GM10248 (cell line): ENCODE data around the gene RABGEF1.

ENCODE experiments used
- CTCF ChIA-PET: fragments of 300-600 bp; sonication (Branson Sonifier 250); formaldehyde crosslinking; extraction: SDS; loops from one replicate; lab custom pipeline; 2021; ENCODE audit warnings: antibody characterized with exemption; lab: Yijun Ruan, JAX
- POLR2A ChIA-PET: fragments of 350-650 bp; sonication (Branson Sonifier 250); formaldehyde crosslinking; extraction: SDS; loops from one replicate; lab custom pipeline; 2020; ENCODE audit warnings: antibody characterized with exemption; lab: Yijun Ruan, JAX
- DNase-seq: peaks from one replicate; pipeline ENCODE4 v3.0.0; 2012; ENCODE audit errors: extremely low spot score
- CTCF ChIP-seq: IDR thresholded peaks from 2 replicates; pipeline ENCODE4 v1.5.1; 2012; ENCODE audit warnings: mild to moderate bottlenecking, low read depth; ENCODE audit errors: extremely low read depth, missing control alignments, control extremely low read depth

Gene RABGEF1

GRCh38 chr7:66720561-66720960, 20.0 kb upstream of the RABGEF1 start:
- TF ChIP-seq CTCF = no peak
- ChIA-PET POLR2A (no interaction called here), CTCF (interaction anchor here (0.9 to 1.1 kb wide), 2 partner anchors 10 to 19 kb away, joined by 3 to 4 read pairs; no protein-coding TSS in a partner anchor)
- DNase-seq = no peak

GRCh38 chr7:66725843-66726242, 14.7 kb upstream of the RABGEF1 start:
- POLR2A ChIA-PET = no interaction called here
- DNase-seq = no peak
- CTCF ChIA-PET = interaction anchor here (1.0 to 1.1 kb wide), 2 partner anchors 33 to 37 kb away, joined by 3 read pairs; no protein-coding TSS in a partner anchor
- TF ChIP-seq CTCF = no peak

- TF ChIP-seq CTCF = no peak
- CTCF ChIA-PET = interaction anchor here (0.6 kb wide), 1 partner anchor 13 kb away, joined by 3 read pairs; the partner anchor contains the start of gene RABGEF1
- no peak for DNase-seq
- POLR2A ChIA-PET = no interaction called here
Observed at GRCh38 chr7:66727058-66727457, 13.5 kb upstream of the RABGEF1 start.

GRCh38 chr7:66728571-66728970, 12.0 kb upstream of the RABGEF1 start:
- POLR2A ChIA-PET = no interaction called here
- DNase-seq = no peak
- TF ChIP-seq CTCF = no peak

GRCh38 chr7:66729274-66729673, 11.3 kb upstream of the RABGEF1 start:
- DNase-seq = no peak
- POLR2A ChIA-PET = no interaction called here
- no peak for TF ChIP-seq CTCF
- CTCF ChIA-PET = no interaction called here

More at GRCh38 chr7:66728571-66728970, 12.0 kb upstream of the RABGEF1 start:
- CTCF ChIA-PET = interaction anchor here (1.3 kb wide), 1 partner anchor 12 kb away, joined by 3 read pairs; the partner anchor contains the start of gene RABGEF1

- POLR2A ChIA-PET = interaction anchor here (1.4 kb wide), 1 partner anchor 11 kb away, joined by 8 read pairs; no protein-coding TSS in a partner anchor
- CTCF ChIA-PET = interaction anchor here (1.2 kb wide), 1 partner anchor 13 kb away, joined by 3 read pairs; no protein-coding TSS in a partner anchor
- TF ChIP-seq CTCF = no peak
- no peak for DNase-seq
Observed at GRCh38 chr7:66731986-66732385, 8.5 kb upstream of the RABGEF1 start.
